Stimulated activated CD8-positive, alpha-beta memory T cell treated with anti-CD3 and anti-CD28 coated beads, Interleukin-7, amount 100 ng/mL, for 1 hour (primary cell): ENCODE results near the gene RBL1.
"Not testable (repeated sequence)": the region's sequence is repeated elsewhere in the genome, so short reads cannot be mapped to it uniquely, and the experiment has no call there.

Experiments used
- DNase-seq, 2 donors: peaks; one replicate each; pipeline ENCODE4 v3.0.0-alpha.2; 2020; ENCODE audit warnings: low read depth in 2 of 2

The RBL1 gene

GRCh38 chr20:37075932-37076685 is 19.7 kb downstream of the RBL1 start:
- no peak for DNase-seq

- DNase-seq, result no peak
These were observed 23.3 kb downstream of the RBL1 start for GRCh38 chr20:37072293-37073196.

GRCh38 chr20:37071481-37071911 is 24.3 kb downstream of the RBL1 start:
- no peak for DNase-seq

GRCh38 chr20:37069563-37069962 is 26.2 kb downstream of the RBL1 start:
- DNase-seq, result not testable (repeated sequence)

GRCh38 chr20:37066168-37066567 is 29.6 kb downstream of the RBL1 start:
- no peak for DNase-seq

GRCh38 chr20:37055276-37055675 is 40.5 kb downstream of the RBL1 start:
- no peak for DNase-seq

GRCh38 chr20:37053230-37053950 is 42.4 kb downstream of the RBL1 start:
- no peak for DNase-seq

GRCh38 chr20:37042986-37043972 is 52.5 kb downstream of the RBL1 start:
- no peak for DNase-seq

GRCh38 chr20:37039366-37039765 is 56.4 kb downstream of the RBL1 start:
- not testable (repeated sequence) for DNase-seq

- DNase-seq, result no peak
These were observed 63.7 kb downstream of the RBL1 start for GRCh38 chr20:37032077-37032476.

GRCh38 chr20:37020636-37021035 is 75.2 kb downstream of the RBL1 start:
- DNase-seq, result no peak

GRCh38 chr20:37012631-37013030 is 83.2 kb downstream of the RBL1 start:
- DNase-seq, result not testable (repeated sequence)

- DNase-seq, result not testable (repeated sequence)
These were observed 83.9 kb downstream of the RBL1 start for GRCh38 chr20:37011858-37012257.

GRCh38 chr20:37011147-37011546 is 84.7 kb downstream of the RBL1 start:
- DNase-seq, result no peak

GRCh38 chr20:37007898-37008649 is 87.7 kb downstream of the RBL1 start:
- DNase-seq, result no peak

GRCh38 chr20:37005062-37005942 is 90.5 kb downstream of the RBL1 start:
- DNase-seq, result not testable (repeated sequence)

- DNase-seq, result not testable (repeated sequence)
These were observed 94.2 kb downstream of the RBL1 start for GRCh38 chr20:37001634-37002033.

GRCh38 chr20:37000171-37000570 is 95.6 kb downstream of the RBL1 start:
- not testable (repeated sequence) for DNase-seq

- no peak for DNase-seq
These were observed 97.1 kb downstream of the RBL1 start for GRCh38 chr20:36998652-36999051.
